SK-N-MC (cell line): ENCODE results near the gene GRIA1.

Experiments
- EZH2 ChIP-seq: fragments of 200-600 bp; sonication (generic); IDR thresholded peaks from one replicate; pipeline ENCODE4 v1.6.1; 2017; ENCODE audit warnings: antibody characterized with exemption
- POLR2AphosphoS5 ChIP-seq: IDR thresholded peaks from 2 replicates; pipeline ENCODE4 v1.6.1; 2012; ENCODE audit warnings: mild to moderate bottlenecking, low read depth, low read length, borderline replicate concordance

DNA sequence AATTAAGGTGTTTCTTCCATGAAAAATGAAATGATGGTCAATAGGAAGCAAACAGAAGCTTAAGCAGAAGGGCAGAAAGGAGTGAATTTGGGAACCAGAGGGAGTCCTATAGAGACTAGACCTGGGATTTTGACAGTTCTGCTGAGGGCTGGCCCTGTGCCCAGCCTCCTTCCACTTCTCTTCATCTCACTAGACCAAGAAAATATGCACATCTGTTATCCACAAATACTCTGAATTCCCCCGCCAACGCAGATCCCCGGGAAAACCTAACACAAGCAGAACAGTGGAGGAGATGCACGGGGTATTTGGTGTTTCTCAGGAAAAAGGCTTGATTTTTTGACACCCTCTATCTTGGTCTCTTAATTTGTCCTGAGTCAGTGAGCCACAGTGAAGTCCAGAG, 22.7 kb downstream of the GRIA1 start:
- TF ChIP-seq POLR2AphosphoS5: no peak
- no peak for TF ChIP-seq EZH2
